GM12801 (cell line): ENCODE data around the gene UPK3A.

Experiments used
- CTCF ChIP-seq: IDR thresholded peaks from one replicate; pipeline ENCODE4 v1.5.1; 2011; ENCODE audit warnings: control low read depth; ENCODE audit not compliant: insufficient read length; ENCODE audit errors: extremely low read depth

UPK3A gene

GRCh38 chr22:45335021-45335818, 50.5 kb downstream of the UPK3A start:
- TF ChIP-seq CTCF = no peak

GRCh38 chr22:45335854-45336522, 51.2 kb downstream of the UPK3A start:
- TF ChIP-seq CTCF = no peak

GRCh38 chr22:45336971-45337431, 52.3 kb downstream of the UPK3A start:
- TF ChIP-seq CTCF = no peak

- TF ChIP-seq CTCF = no peak
These were observed 52.8 kb downstream of the UPK3A start for GRCh38 chr22:45337536-45337935.

GRCh38 chr22:45338795-45339194, 54.0 kb downstream of the UPK3A start:
- no peak for TF ChIP-seq CTCF

- TF ChIP-seq CTCF = no peak
These were observed 55.6 kb downstream of the UPK3A start for GRCh38 chr22:45340323-45340722.

GRCh38 chr22:45341498-45341897, 56.7 kb downstream of the UPK3A start:
- TF ChIP-seq CTCF = no peak
